ENCODE measurements around the gene DKK3.

DKK3 gene

GRCh38 chr11:11983427-11983826 is 25.0 kb downstream of the DKK3 start:
- DNase-seq (ENCODE audit: low read depth in 1 of 2, low spot score in 1 of 2), result no peak

DNA sequence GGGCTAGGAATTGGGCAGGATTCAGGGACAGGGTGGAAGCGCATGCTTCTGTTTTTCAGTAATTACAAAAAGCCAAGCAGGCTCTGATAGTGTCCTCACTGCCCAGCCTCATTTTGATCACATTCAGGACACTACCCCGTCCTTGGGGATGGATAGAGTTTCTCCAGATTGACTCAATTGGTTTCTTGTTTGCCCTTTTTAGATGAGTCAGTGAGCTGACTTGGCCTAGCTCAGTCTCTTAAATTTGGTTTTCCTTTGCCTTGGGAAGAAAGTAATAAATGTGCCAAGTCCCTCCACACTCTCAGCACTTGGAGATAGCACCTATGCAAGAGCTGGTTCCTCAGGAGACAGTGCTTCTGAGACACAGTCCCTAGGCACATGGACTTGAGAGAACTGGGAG is 25.5 kb downstream of the DKK3 start:
- no peak for DNase-seq (ENCODE audit: low read depth in 1 of 2, low spot score in 1 of 2)

DNA sequence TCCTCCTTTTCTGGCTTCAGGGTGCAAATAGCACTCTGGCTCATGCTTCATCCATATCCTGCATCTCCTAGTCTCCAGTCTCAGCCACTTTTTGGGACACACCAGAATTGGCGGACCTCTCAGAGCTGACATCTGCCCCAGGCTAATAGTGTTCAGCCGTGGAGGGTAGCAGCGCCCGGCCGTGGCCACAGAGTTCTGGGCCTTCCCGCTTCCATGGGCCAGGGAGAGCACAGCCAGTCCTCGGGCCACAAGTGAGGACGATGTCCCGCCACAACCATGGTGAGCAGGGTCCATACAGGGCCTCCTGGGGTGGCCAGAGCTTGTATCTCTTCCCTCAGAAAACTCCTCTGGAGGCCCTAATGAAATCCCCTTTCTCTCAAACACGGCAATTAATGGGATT is 26.0 kb downstream of the DKK3 start:
- no peak for DNase-seq (ENCODE audit: low read depth in 1 of 2, low spot score in 1 of 2)

- DNase-seq (ENCODE audit: low read depth in 1 of 2, low spot score in 1 of 2), result no peak
Observed at GRCh38 chr11:11981840-11982239, 26.6 kb downstream of the DKK3 start.

- no peak for DNase-seq (ENCODE audit: low read depth in 1 of 2, low spot score in 1 of 2)
Observed at GRCh38 chr11:11981364-11981763, 27.1 kb downstream of the DKK3 start.

- DNase-seq (ENCODE audit: low read depth in 1 of 2, low spot score in 1 of 2), result no peak
Observed at GRCh38 chr11:11980841-11981308, 27.6 kb downstream of the DKK3 start.

DNA sequence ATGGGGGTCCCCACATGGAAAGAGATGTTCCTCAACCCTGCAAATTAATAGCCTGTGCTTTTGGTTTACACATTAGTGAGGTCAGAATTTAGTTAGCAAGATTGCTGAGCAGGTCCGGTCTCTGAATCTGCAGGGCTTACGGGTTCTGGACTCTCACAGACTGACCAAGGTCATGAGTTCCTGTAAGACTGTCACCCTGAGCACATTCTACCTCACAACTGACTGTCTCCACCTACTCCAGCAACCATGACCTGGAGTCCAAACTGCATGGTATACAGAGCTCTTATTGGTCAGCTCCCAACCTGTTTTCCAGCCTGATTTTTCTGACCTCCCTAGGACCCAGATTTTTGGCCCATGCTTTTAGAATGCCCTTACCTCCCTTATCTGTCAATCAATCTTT is 28.2 kb downstream of the DKK3 start:
- DNase-seq (ENCODE audit: low read depth in 1 of 2, low spot score in 1 of 2), result no peak

DNA sequence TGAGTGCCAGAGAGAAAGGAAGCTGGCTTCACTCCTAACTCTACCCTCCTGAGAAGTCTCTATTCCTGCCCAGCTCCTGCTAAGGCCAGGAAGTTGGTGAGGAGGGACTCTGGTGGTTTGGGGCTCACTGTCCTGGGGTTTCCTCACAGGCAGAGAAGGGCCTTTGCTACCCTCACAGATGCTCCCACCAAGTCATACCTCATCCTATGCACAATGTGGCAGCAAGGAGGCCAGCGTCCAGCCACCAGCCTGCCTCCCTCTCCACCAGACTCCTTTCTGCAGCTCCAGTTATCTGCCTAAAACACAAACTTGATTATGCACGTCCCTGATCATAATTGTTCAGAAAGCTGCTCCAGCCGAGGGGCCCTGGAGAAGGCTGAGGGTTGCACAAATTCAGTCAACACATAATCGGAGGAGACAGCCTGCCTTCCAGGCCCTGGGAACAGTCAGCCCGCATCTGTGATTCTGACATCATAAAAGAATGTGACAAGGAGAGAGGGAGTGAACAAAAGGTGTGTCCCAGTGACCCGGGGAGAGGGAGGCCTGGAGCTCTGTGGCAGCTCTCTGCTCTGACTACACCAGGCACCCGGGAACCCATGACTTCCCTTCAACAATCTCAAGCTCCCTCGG is 28.8 kb downstream of the DKK3 start:
- DNase-seq (ENCODE audit: low read depth in 1 of 2, low spot score in 1 of 2), result no peak

- DNase-seq (ENCODE audit: low read depth in 1 of 2, low spot score in 1 of 2), result no peak
Observed at GRCh38 chr11:11978792-11979487, 29.5 kb downstream of the DKK3 start.

- DNase-seq (ENCODE audit: low read depth in 1 of 2, low spot score in 1 of 2), result no peak
Observed at GRCh38 chr11:11978098-11978637, 30.3 kb downstream of the DKK3 start.

DNA sequence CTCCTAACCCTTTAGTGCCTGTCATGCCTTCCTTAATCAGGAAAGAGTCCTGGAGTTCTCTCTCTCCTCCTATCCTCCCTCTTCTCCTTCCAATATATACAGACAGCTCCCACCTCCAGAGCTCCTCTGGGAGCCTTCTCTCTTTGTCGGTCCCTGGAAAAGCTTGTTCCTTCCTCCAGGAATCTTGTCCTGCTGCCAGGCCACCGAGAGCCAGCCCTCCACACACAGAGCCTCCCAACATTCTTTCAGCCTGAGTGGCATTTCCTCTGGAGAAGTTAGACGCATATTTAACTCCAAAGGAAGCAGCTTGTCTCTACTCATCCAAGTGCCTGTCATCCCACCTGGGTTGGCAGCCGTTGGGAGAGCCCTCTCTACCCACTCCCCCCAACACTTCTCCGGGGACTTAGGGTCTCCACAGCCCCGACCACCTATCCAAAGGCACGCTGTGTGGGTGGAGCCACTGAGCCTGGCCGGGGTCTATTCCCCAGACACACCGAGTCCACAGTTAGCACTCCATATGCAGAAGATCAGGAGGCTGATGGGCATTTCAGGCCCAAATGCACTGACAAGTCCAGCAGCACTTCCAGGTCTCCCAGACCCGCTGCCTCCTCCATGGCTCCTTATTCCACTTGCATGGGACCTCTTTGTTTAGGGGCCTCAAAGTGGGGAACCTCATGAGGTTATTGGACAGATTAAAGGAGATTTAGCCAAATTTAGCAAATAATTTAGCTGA is 31.1 kb downstream of the DKK3 start:
- no peak for DNase-seq (ENCODE audit: low read depth in 1 of 2, low spot score in 1 of 2)

- DNase-seq (ENCODE audit: low read depth in 1 of 2, low spot score in 1 of 2), result no peak
Observed at GRCh38 chr11:11976481-11977127, 31.8 kb downstream of the DKK3 start.

- no peak for DNase-seq (ENCODE audit: low read depth in 1 of 2, low spot score in 1 of 2)
Observed at GRCh38 chr11:11975201-11976092, 33.0 kb downstream of the DKK3 start.

DNA sequence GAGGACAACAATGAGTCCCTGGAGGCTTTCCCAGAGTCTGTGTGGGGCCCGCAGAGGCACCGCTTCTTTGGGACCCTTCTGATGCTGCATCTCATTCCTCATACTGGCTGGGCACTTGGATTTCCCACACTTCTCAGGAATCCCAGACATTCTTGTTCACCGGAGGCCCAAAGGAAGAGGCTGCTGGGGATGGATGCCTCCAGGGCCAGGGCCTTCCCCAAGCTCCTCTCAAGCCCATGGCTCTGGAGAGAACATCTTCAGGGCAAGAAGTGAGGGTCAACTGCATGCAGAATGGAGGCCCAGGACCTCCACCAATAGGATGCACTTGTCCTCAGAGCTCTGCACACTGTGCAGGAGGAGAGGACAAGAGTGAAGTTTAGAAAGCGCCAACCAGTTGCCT is 34.6 kb downstream of the DKK3 start:
- no peak for DNase-seq (ENCODE audit: low read depth in 1 of 2, low spot score in 1 of 2)

- DNase-seq (ENCODE audit: low read depth in 1 of 2, low spot score in 1 of 2), result no peak
Observed at GRCh38 chr11:11973361-11973800, 35.0 kb downstream of the DKK3 start.

- DNase-seq (ENCODE audit: low read depth in 1 of 2, low spot score in 1 of 2), result no peak
Observed at GRCh38 chr11:11972730-11973341, 35.6 kb downstream of the DKK3 start.

DNA sequence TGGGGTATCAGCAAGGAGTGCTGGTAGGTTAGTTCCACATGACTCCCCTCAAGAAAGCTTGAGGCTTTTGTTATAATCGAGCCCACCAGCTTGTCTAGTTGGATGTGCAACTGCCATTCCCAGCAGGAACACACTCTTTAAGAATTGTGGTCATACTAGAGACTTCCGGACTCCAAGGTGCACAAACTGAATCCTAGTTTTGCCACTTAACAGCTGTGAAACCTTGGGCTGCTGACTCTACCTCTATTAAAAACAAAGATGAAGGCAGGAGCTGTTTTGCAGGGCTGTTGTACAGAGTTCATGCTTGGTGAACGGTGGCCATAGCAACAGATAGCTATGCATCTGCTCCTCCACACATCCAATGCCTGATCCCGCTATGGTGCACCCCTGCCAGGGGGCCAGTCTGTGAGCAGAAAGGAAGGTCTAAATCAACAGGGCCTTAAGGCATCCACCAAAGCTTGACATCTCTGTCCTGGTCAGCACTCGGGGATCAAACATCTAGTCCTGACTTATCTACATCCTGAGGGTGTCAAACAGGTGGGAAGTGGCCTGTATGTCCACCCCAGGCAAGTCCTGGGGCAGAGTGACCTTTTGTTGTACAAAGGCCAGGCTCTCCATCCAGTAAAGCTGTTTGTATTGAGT is 36.4 kb downstream of the DKK3 start:
- DNase-seq (ENCODE audit: low read depth in 1 of 2, low spot score in 1 of 2), result no peak

DNA sequence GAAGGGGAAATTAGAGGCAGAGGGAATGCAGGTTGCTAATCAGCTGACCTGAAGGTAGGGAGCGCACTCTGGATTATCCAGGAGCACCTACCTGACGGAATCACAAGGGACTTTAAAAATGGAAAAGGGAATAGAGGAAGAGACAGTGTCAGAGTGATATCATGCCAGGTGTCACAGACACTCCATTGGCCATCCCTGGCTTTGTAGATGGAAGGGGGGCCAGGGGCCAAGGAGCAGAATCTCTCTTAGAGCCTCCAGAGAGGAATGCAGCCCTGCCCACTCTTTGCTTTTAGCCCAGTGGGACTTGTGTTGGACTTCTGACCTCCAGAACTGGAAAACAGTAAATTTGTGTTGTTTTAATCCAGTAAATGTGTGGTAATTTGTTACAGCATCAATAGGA is 37.9 kb downstream of the DKK3 start:
- no peak for DNase-seq (ENCODE audit: low read depth in 1 of 2, low spot score in 1 of 2)

DNA sequence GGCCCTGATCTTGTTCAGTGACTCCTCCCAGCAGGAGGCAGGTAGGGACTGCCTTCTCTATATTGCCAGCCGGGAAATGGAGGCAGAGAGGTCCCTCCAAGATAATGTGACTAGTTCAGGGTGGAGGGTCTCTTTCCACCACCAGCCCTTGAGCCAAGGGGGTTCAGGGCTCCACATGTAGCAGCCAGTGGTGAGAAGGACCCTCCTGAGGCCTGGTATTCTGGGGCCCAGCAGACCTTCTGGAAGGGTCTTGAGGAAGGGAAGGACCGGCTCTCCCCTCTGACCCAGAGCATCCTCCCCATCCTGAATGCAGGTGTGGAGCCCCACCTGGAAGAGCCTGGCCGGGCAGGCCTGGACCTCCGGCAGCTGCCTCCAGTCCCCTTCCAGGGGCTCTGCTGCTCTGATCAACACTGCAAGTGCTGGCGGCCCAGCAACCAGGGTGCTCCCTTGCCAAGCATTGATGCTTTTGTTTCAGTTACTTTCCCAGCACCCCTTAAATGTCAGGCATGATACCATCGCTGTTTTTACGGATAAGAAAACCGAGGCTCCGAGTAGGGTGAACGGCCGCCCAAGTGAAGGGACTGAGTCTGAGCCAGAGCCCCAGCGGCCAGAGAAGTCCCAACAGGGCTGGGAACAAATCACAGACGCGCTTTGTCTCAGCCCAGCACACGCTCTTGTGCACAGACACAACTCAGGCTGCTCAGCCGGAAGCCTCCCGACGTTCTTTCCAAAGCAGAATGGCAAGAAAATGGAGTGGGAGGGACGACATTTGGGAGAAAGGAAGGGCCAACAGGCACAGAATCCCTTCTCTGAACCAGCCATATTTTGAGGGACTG is 38.8 kb downstream of the DKK3 start:
- DNase-seq (ENCODE audit: low read depth in 1 of 2, low spot score in 1 of 2), result no peak
